ENCODE measurements around the gene MRPL14.
"Not testable (repeated sequence)": the region's sequence is repeated elsewhere in the genome, so short reads cannot be mapped to it uniquely, and the experiment has no call there.

MRPL14 gene

GRCh38 chr6:44149369-44150012 is 22.2 kb upstream of the MRPL14 start:
- no peak for DNase-seq

- DNase-seq = no peak
Measured at GRCh38 chr6:44148306-44148705, 21.1 kb upstream of the MRPL14 start.

GRCh38 chr6:44147256-44147655 is 20.0 kb upstream of the MRPL14 start:
- DNase-seq = no peak

- no peak for DNase-seq
Measured at GRCh38 chr6:44146685-44147084, 19.4 kb upstream of the MRPL14 start.

GRCh38 chr6:44145839-44146238 is 18.6 kb upstream of the MRPL14 start:
- no peak for DNase-seq

GRCh38 chr6:44144536-44144935 is 17.3 kb upstream of the MRPL14 start:
- DNase-seq = not testable (repeated sequence)

- DNase-seq = no peak
Measured at GRCh38 chr6:44143731-44144130, 16.5 kb upstream of the MRPL14 start.

GRCh38 chr6:44142835-44143234 is 15.6 kb upstream of the MRPL14 start:
- DNase-seq = no peak

- DNase-seq = no peak
Measured at GRCh38 chr6:44139351-44139743, 12.1 kb upstream of the MRPL14 start.

- DNase-seq = no peak
Measured at GRCh38 chr6:44138717-44139350, 11.6 kb upstream of the MRPL14 start.

GRCh38 chr6:44135875-44136274 is 8.6 kb upstream of the MRPL14 start:
- no peak for DNase-seq

GRCh38 chr6:44135173-44135758 is 8.0 kb upstream of the MRPL14 start:
- no peak for DNase-seq

- no peak for DNase-seq
Measured at GRCh38 chr6:44133981-44134711, 6.9 kb upstream of the MRPL14 start.

GRCh38 chr6:44133003-44133931 is 6.0 kb upstream of the MRPL14 start:
- DNase-seq = peak; percentile 17 to 30

- no peak for DNase-seq
Measured at GRCh38 chr6:44132476-44132875, 5.2 kb upstream of the MRPL14 start.

GRCh38 chr6:44131892-44132291 is 4.6 kb upstream of the MRPL14 start:
- DNase-seq = no peak

- DNase-seq = no peak
Measured at GRCh38 chr6:44129841-44130322, 2.6 kb upstream of the MRPL14 start.

GRCh38 chr6:44128020-44128917 is 1.0 kb upstream of the MRPL14 start:
- DNase-seq = peak; percentile 14 to 35

- peak; percentile 37 to 44 for DNase-seq
Measured at GRCh38 chr6:44126320-44127149, 717 bp downstream of the MRPL14 start.

- no peak for DNase-seq
Measured at GRCh38 chr6:44123544-44123943, 3.7 kb downstream of the MRPL14 start.
